Esophagus squamous epithelium (tissue), 4 donors: ENCODE data around the gene ATG2A.

ENCODE experiments used
- CTCF ChIP-seq, 6 experiments: fragments of 450-650 bp in 4 of 6; fragments of 200-600 bp in 2 of 6; sonication (generic) in 2 of 6; IDR thresholded peaks; one replicate each; pipeline ENCODE4 v1.5.1; 2016 to 2019; ENCODE audit warnings: antibody characterized with exemption in 6 of 6, mild to moderate bottlenecking in 4 of 6, moderate library complexity in 4 of 6
- POLR2A ChIP-seq, 4 donors: fragments of 450-650 bp; IDR thresholded peaks; one replicate each; pipeline ENCODE4 v1.6.1; 2017; ENCODE audit warnings: antibody characterized with exemption in 4 of 4, mild to moderate bottlenecking in 4 of 4, moderate library complexity in 3 of 4

GRCh38 chr11:64846998-64847666 lies 69.9 kb downstream of the ATG2A start:
- TF ChIP-seq CTCF (IDR thresholded peaks at IDR 0.05), result peak; percentile 93 to 99 (median 97)
- no peak for TF ChIP-seq POLR2A (IDR thresholded peaks at IDR 0.05)
